Lower leg skin (tissue), 3 donors: ENCODE data around the gene CDKAL1.

Source experiments
- CTCF ChIP-seq, 3 donors: fragments of 450-650 bp; IDR thresholded peaks; one replicate each; pipeline ENCODE4 v1.5.1; 2016; ENCODE audit warnings: antibody characterized with exemption in 3 of 3, mild to moderate bottlenecking in 3 of 3, moderate library complexity in 2 of 3
- POLR2A ChIP-seq, 2 donors: fragments of 450-650 bp; IDR thresholded peaks; one replicate each; pipeline ENCODE4 v1.6.1; 2016 to 2017; ENCODE audit warnings: antibody characterized with exemption in 2 of 2, mild to moderate bottlenecking in 1 of 2, moderate library complexity in 1 of 2

- TF ChIP-seq CTCF (IDR thresholded peaks at IDR 0.05) (no peak), POLR2A (IDR thresholded peaks at IDR 0.05) (no peak)
Measured at GRCh38 chr6:21132446-21132845, 598.2 kb downstream of the CDKAL1 start.
